Heart left ventricle (tissue), 16 donors: ENCODE data around the gene ZC3H10. TPM values are rescaled to one million over a fixed set of nuclear protein-coding genes. Genes with fewer than 3 reads are reported as not detected.

Experiments
- ATAC-seq, 4 donors: fragments of 200-7000 bp; cut with Tn5 transposase; one replicate each; pipeline ENCODE4 v1.9.1; 2020 to 2022; ENCODE audit warnings: moderate library complexity in 4 of 4, mild to moderate bottlenecking in 3 of 4, moderate number of reproducible peaks in 1 of 4
- DNase-seq, 5 donors: peaks; one replicate each; pipeline ENCODE4 v3.0.0-alpha.2; 2020
- H3K27ac ChIP-seq, 12 donors: fragments of 200-600 bp; sonication (generic) in 4 of 12; one replicate each; pipeline versions ENCODE4 v1.5.0 to v1.8.0; 2016 to 2022; ENCODE audit warnings: mild to moderate bottlenecking in 2 of 12
- H3K27me3 ChIP-seq, 9 donors: fragments of 200-600 bp; sonication (generic) in 2 of 9; one replicate each; pipeline versions ENCODE4 v1.5.1 to v1.8.0; 2016 to 2022; ENCODE audit warnings: mild to moderate bottlenecking in 3 of 9
- H3K36me3 ChIP-seq, 9 donors: fragments of 200-600 bp; sonication (generic) in 2 of 9; one replicate each; pipeline versions ENCODE4 v1.5.0 to v1.8.0; 2018 to 2022; ENCODE audit warnings: mild to moderate bottlenecking in 2 of 9
- H3K4me1 ChIP-seq, 12 donors: fragments of 200-600 bp; sonication (generic) in 4 of 12; one replicate each; pipeline versions ENCODE4 v1.5.0 to v1.8.0; 2016 to 2022; ENCODE audit warnings: mild to moderate bottlenecking in 3 of 12
- H3K4me3 ChIP-seq, 12 donors: fragments of 200-600 bp; sonication (generic) in 4 of 12; one replicate each; pipeline versions ENCODE4 v1.5.0 to v1.8.0; 2017 to 2022; ENCODE audit warnings: mild to moderate bottlenecking in 9 of 12, moderate library complexity in 4 of 12
- H3K9me3 ChIP-seq, 12 donors: fragments of 200-600 bp; sonication (generic) in 4 of 12; one replicate each; pipeline versions ENCODE4 v1.5.0 to v1.8.0; 2016 to 2022; ENCODE audit warnings: mild to moderate bottlenecking in 1 of 12
- POLR2A ChIP-seq, 2 donors: fragments of 450-650 bp; IDR thresholded peaks; one replicate each; pipeline ENCODE4 v1.6.1; 2017; ENCODE audit warnings: antibody characterized with exemption in 2 of 2, mild to moderate bottlenecking in 2 of 2, moderate library complexity in 2 of 2
- WGBS, 4 donors: extraction: QIAGEN DNeasy Blood & Tissue Kit in 2 of 4; methylation state at CpG; one replicate each; pipeline versions ENCODE4 v1.1.5 to v1.1.7; 2013 to 2018; 5-methylcytosine and 5-hydroxymethylcytosine counted together
- intact Hi-C, 10 donors: fragments of 100-400 bp; cut with DNase I; formaldehyde crosslinking; loops; one replicate each; pipeline versions ENCODE4 v1.11.1 to v1.14.2; 2022
- polyA plus RNA-seq, 2 donors: library from polyadenylated mRNA; stranded (reverse); fragments of 200-250 nt; gene quantifications; one replicate each; pipeline ENCODE4 v1.2.3, GENCODE V29; 2013
- total RNA-seq, 9 donors: library from RNA; depleted of rRNA in 2 of 9; stranded (reverse); fragments of >200 nt in 2 of 9; fragmentation: NEBNext Ultra II Directional in 3 of 9; extraction: Animal tissue kit (Norgen Biotek cat#: 25700) in 3 of 9; gene quantifications; one replicate each; pipeline versions ENCODE4 v1.1.0 to v1.2.4, GENCODE V29; 2016 to 2023
- TF ChIP-seq, protein P1 (sequence below), 12 donors: fragments of 200-600 bp; sonication (generic) in 4 of 12; IDR thresholded peaks; one replicate each; pipeline versions ENCODE4 v1.5.0 to v1.8.0; 2018 to 2022; ENCODE audit warnings: antibody characterized with exemption in 12 of 12, mild to moderate bottlenecking in 5 of 12
- donor health status: ischemic (EF 13 %, LVEDD 7.1; RV severe dilation, severe dysfunction).
- donor health status: healthy with polysubstance abuse.
- donor health status: DM: no; HTN: yes; CAD: no.
- donor health status: DM: no; HTN: no; CAD: no.
- donor health status: ischemic (EF 25% LVEDD 6.9; RV normal size, moderate dysfunction).
- donor health status: ischemic (EF 25% LVEDD 5.7; RV mildly dilated, moderate dysfunction).
- donor health status: healthy.
- donor health status: DM: yes; HTN: yes; CAD: no.
- donor health status: ischemic (EF 35%, LVEDD 5.7; RV mildly dilated, moderate dysfunction).
- donor health status: nonischemic (EF 11% LVEDD 7.7; RV severe dilation, severe dysfunction).
- donor health status: DM: yes; HTN: yes; CAD: no.
- donor health status: PGD.
- donor health status: ischemic (EF 29% LVEDD 5.4; RV normal size, mild dysfunction).
- donor health status: nonischemic (EF 23%, LVEDD 6.1; RV moderate dilation, normal function).

ZC3H10 gene
- total and polyA plus RNA-seq, 11 donors = 2.7 to 6.4 (median 4.3) TPM

DNA sequence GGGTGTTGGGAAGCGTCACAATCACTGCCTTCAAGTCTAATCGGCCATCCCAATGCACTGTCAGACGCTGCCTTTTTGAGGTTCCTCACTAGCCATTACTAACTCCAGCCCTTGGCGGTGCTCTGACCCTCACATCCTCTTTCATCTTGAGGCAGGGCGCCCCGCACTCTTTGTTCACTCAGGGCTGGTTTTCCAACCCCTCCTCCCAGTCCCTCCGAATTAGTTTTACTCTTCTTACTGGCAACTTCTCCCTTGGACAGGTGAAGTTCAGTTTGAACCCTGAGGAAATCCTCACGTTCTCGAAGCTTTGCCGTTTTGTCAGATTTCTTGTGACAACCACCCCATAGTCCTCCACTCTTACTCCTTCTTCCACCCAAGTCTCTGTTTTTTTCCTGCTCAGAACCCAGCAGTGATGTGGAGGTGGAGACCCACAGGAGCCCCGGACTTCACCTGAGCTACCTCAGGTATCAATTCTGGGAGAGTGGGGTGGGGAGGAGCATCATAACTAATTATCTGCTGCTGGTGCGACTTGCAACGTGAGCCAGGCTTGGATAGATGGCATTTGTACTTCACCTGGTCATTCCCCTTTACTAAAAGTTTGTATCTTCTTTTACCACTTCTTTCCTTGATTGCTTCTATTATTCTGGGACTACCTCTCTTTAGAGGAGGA is 757 bp downstream of the ZC3H10 start:
- no peak for ATAC-seq
- Histone ChIP-seq H3K4me3 (peak overlapping the region; percentile 63 to 95 (median 78)), H3K27me3 (no peaks in the 10 kb centered on the region), H3K36me3 (peaks cover 0 to 43% (median 19%) of the 10 kb centered on the region in 9 donors), H3K4me1 (peaks cover 0 to 58% (median 28%) of the 10 kb centered on the region in 12 donors), H3K9me3 (no peaks in the 10 kb centered on the region), H3K27ac (peak overlapping the region; percentile 39 to 98 (median 92))
- TF ChIP-seq, protein P1, sequence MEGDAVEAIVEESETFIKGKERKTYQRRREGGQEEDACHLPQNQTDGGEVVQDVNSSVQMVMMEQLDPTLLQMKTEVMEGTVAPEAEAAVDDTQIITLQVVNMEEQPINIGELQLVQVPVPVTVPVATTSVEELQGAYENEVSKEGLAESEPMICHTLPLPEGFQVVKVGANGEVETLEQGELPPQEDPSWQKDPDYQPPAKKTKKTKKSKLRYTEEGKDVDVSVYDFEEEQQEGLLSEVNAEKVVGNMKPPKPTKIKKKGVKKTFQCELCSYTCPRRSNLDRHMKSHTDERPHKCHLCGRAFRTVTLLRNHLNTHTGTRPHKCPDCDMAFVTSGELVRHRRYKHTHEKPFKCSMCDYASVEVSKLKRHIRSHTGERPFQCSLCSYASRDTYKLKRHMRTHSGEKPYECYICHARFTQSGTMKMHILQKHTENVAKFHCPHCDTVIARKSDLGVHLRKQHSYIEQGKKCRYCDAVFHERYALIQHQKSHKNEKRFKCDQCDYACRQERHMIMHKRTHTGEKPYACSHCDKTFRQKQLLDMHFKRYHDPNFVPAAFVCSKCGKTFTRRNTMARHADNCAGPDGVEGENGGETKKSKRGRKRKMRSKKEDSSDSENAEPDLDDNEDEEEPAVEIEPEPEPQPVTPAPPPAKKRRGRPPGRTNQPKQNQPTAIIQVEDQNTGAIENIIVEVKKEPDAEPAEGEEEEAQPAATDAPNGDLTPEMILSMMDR (IDR thresholded peaks at IDR 0.05) = no peak
- TF ChIP-seq POLR2A (IDR thresholded peaks at IDR 0.05) = no peak
- WGBS, 4 donors = 11 to 17% (median 13%) methylated on average over 13 of the region's 13 CpGs
- DNase-seq = no peak
- intact Hi-C loops = loop anchor here (1.0 to 10.0 kb wide), 12 partner anchors 38 to 198 kb away; partner anchors contain the start of genes SMARCC2 (in 8 of the 10), MYL6 (in 6 of the 10), NABP2 (in 4 of the 10) and RPS26 (in 2 of the 10)

DNA sequence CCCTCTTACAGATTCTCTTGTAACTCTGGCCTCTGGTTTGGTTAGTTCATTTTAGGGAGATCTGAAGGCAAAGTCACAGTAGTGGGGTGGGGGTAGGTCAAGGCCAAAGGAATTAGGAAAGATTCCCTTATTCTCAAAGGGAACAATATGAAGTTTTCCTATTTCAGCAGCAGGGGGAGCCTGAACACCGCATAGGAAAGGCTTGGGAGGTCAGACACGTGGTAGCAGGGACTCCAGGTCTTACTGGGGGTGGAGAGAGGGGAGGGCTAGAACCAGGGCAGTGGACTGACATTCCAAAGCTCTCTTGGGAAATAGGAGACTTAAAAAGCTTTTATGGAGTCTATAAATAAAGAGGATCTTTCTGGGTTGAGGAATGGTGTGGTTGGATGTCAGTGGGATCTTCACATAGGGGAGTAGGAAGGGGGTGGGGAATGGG is 1.3 kb downstream of the ZC3H10 start:
- Histone ChIP-seq H3K9me3 (no peaks in the 10 kb centered on the region), H3K27ac (peak overlapping the region; percentile 0 to 98 (median 90)), H3K27me3 (no peaks in the 10 kb centered on the region), H3K4me3 (peak overlapping the region in 9 of 12 donors; percentile 66 to 95 (median 79)), H3K4me1 (peaks cover 0 to 58% (median 29%) of the 10 kb centered on the region in 12 donors), H3K36me3 (peaks cover 0 to 41% (median 19%) of the 10 kb centered on the region in 9 donors)
- intact Hi-C loops = loop anchor here (1.0 to 10.0 kb wide), 11 partner anchors 38 to 198 kb away; partner anchors contain the start of genes SMARCC2 (in 8 of the 10), MYL6 (in 6 of the 10), NABP2 (in 3 of the 10) and RPS26 (in 2 of the 10)
- whole genome bisulfite sequencing, 4 donors = 0 to 1% (median 0%) methylated on average over 2 of the region's 2 CpGs
- ATAC-seq (peak; percentile 18 to 49 (median 42)), DNase-seq (peak in 4 of 5 donors; percentile 77 to 83 (median 81))
- no peak for TF ChIP-seq POLR2A (IDR thresholded peaks at IDR 0.05)
- TF ChIP-seq, protein P1 (IDR thresholded peaks at IDR 0.05) = peak; percentile 63 to 89 (median 78)

DNA sequence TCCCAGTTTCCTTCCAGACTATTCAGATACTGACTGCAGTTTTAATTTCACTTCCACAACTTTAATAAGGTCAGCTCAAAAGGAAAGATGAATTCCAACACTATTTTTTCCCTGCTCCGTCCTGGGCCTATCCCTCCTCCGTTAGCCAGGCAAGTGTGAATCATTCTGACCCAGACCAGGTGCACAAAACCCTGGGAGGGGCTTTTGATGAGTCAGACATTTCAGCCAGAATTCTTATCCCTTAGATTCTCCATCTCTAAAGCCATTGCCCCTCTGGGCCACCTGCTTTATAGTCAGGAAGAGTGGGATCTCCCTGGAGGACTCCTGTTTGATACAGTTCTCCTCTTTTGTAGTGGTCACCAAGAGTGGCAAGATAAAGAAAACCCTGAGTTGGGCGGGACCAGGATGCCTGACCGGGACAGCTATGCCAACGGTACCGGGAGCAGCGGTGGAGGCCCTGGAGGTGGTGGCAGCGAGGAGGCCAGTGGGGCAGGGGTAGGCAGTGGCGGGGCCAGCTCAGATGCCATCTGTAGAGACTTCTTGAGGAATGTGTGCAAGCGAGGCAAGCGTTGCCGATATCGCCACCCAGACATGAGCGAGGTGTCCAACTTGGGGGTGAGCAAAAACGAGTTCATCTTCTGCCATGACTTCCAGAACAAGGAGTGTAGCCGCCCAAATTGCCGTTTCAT is 2.2 kb downstream of the ZC3H10 start:
- no peaks in the 10 kb centered on the region for H3K9me3 ChIP-seq
- peak overlapping the region in 11 of 12 donors; percentile 0 to 98 (median 68) for H3K27ac ChIP-seq
- intact Hi-C loops = loop anchor here in 5 of 10 donors (2.0 to 10.0 kb wide), 5 partner anchors 37 to 344 kb away; partner anchors contain the start of genes SPRYD4 (in 4 of the 5), CNPY2 (in 1 of the 5) and MYL6 (in 1 of the 5)
- H3K36me3 ChIP-seq = peaks cover 0 to 40% (median 19%) of the 10 kb centered on the region in 9 donors
- peaks cover 0 to 60% (median 32%) of the 10 kb centered on the region in 12 donors for H3K4me1 ChIP-seq
- peak in 1 of 5 donors; percentile 30 for DNase-seq
- no peaks in the 10 kb centered on the region for H3K27me3 ChIP-seq
- H3K4me3 ChIP-seq = no peak overlapping the region
- 86 to 91% (median 87%) methylated on average over 17 of the region's 17 CpGs for WGBS, 4 donors
- TF ChIP-seq POLR2A (IDR thresholded peaks at IDR 0.05) = no peak
- TF ChIP-seq, protein P1 (IDR thresholded peaks at IDR 0.05) = no peak
- no peak for ATAC-seq
